Mesendoderm (in vitro differentiated cells): ENCODE data around the gene UACA.
A peak's percentile ranks its signal among the peaks of the same experiment; 100 is the strongest.

Experiments used
- DNase-seq: peaks from one replicate; pipeline ENCODE4 v3.0.0; 2013
- H2AK5ac ChIP-seq: 2 replicates; pipeline ENCODE4 v1.6.1; 2013; ENCODE audit warnings: low read length, inconsistent platforms
- H2BK120ac ChIP-seq: 2 replicates; pipeline ENCODE4 v1.6.1; 2013; ENCODE audit warnings: low read depth, mild to moderate bottlenecking, low read length, moderate library complexity, mixed read lengths
- H2BK15ac ChIP-seq: replicated peaks from 2 replicates; pipeline ENCODE4 v1.6.1; 2013; ENCODE audit warnings: low read depth, mild to moderate bottlenecking, moderate library complexity
- H2BK5ac ChIP-seq: 2 replicates; pipeline ENCODE4 v1.6.1; 2013; ENCODE audit warnings: low read length, inconsistent platforms
- H3K18ac ChIP-seq: 2 replicates; pipeline ENCODE4 v1.6.1; 2013; ENCODE audit warnings: mild to moderate bottlenecking, low read length, mixed read lengths
- H3K23ac ChIP-seq: one replicate; pipeline ENCODE4 v1.6.1; 2013; ENCODE audit warnings: low read length
- H3K27ac ChIP-seq: 2 replicates; pipeline ENCODE4 v1.5.1; 2013; ENCODE audit warnings: low read depth, mild to moderate bottlenecking, inconsistent platforms, low read length, moderate library complexity
- H3K27me3 ChIP-seq: 2 replicates; pipeline ENCODE4 v1.6.1; 2013; ENCODE audit warnings: low read length, control low read depth, mild to moderate bottlenecking, inconsistent platforms; ENCODE audit not compliant: insufficient read depth, poor library complexity
- H3K36me3 ChIP-seq: 2 replicates; pipeline ENCODE4 v1.6.1; 2013; ENCODE audit warnings: low read length, inconsistent platforms; ENCODE audit not compliant: control insufficient read depth, insufficient read depth
- H3K4ac ChIP-seq: one replicate; pipeline ENCODE4 v1.6.1; 2013; ENCODE audit warnings: low read depth, mild to moderate bottlenecking, low read length, moderate library complexity
- H3K4me1 ChIP-seq: 2 replicates; pipeline ENCODE4 v1.6.1; 2013; ENCODE audit warnings: low read depth, low read length, inconsistent platforms; ENCODE audit not compliant: control insufficient read depth
- H3K4me2 ChIP-seq: 2 replicates; pipeline ENCODE4 v1.6.1; 2013; ENCODE audit warnings: low read length
- H3K4me3 ChIP-seq: 2 replicates; pipeline ENCODE4 v1.5.1; 2013; ENCODE audit warnings: mild to moderate bottlenecking, low read length
- H3K56ac ChIP-seq: one replicate; pipeline ENCODE4 v1.6.1; 2013; ENCODE audit warnings: low read length
- H3K79me1 ChIP-seq: 2 replicates; pipeline ENCODE4 v1.6.1; 2013; ENCODE audit warnings: low read length, inconsistent platforms
- H3K79me2 ChIP-seq: 2 replicates; pipeline ENCODE4 v1.6.1; 2013; ENCODE audit warnings: mild to moderate bottlenecking, low read length; ENCODE audit not compliant: control insufficient read depth, insufficient read depth
- H3K9ac ChIP-seq: 2 replicates; pipeline ENCODE4 v1.6.1; 2013; ENCODE audit warnings: low read length, inconsistent platforms
- H4K5ac ChIP-seq: one replicate; pipeline ENCODE4 v1.6.1; 2013; ENCODE audit warnings: low read length
- H4K8ac ChIP-seq: one replicate; pipeline ENCODE4 v1.6.1; 2013; ENCODE audit warnings: low read depth, mild to moderate bottlenecking, control low read depth, low read length, moderate library complexity
- WGBS: extraction: QIAGEN DNeasy Blood & Tissue Kit; methylation state at CpG from one replicate; pipeline ENCODE4 v1.1.7; 2013; ENCODE audit warnings: low lambda C conversion rate, missing lambda C conversion rate; ENCODE audit not compliant: insufficient coverage; ENCODE audit errors: extremely low coverage; 5-methylcytosine and 5-hydroxymethylcytosine counted together

The UACA gene

DNA sequence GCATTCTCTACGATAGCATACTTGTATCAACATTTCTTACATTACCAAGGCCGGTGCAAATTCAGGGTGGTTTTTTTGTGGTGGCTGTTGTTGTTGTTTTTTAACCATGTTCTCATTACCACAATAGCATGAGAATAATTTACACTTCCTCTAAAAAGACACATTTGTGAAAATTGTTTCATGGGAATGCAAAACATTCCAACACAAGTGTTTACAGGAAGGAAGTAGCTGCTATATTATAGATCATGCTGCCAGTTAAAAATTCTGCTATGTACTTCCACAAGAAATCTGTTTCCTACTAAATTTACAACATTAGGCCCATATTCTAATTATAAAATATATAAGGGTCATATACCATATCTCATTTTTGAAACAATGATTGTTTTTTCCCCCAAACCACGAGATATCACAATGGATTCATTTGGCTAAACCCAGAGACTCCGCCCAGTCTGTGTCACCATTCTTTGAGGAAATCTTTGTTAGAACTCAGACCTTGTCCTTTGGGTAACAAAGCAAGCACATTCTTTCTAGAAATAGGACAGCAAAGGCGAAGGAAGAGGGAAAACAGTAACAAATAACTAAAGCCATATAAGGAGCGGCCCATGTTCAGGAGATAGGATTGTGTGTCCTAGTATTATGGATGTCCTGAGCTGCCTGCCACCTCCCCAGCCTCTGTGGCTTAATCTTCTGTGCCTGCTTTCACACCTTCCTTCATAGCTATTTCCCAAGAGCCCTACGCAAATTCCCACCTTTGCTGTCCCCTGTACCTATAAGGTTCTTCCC lies 60.1 kb downstream of the UACA start:
- peak overlapping the region; percentile 85 for H3K18ac ChIP-seq

DNA sequence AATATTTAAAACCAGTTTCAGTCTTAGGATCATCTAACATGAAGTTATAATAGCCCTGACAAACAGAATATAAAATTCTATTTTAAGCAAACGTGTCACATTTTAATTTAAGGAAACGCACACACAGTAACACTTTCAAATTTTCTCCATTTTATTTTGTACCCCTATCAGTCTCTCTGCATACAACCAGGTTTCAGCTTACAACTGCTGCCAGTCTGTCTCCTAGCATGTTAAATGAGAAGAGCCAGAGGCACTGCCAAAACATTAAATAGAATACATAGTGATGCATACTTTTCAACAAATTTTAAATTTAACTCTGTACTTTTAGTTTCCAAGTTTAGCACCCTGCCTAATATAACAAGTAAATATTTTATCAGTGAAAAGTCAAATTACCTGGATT lies 60.8 kb downstream of the UACA start:
- peaks cover 4% of the 10 kb centered on the region for H3K79me2 ChIP-seq
- no peak overlapping the region for H3K9ac ChIP-seq
- no peak overlapping the region for H3K27ac ChIP-seq
- no peak overlapping the region for H3K4me2 ChIP-seq
- no peak overlapping the region for H3K23ac ChIP-seq
- no peak for DNase-seq
- no peak overlapping the region for H4K5ac ChIP-seq
- no peak overlapping the region for H2AK5ac ChIP-seq
- H3K18ac ChIP-seq: no peak overlapping the region
- peaks cover 21% of the 10 kb centered on the region for H3K4me1 ChIP-seq
- H2BK5ac ChIP-seq: no peak overlapping the region
- H2BK120ac ChIP-seq: no peak overlapping the region
- no peak overlapping the region for H4K8ac ChIP-seq
- no peak overlapping the region for H2BK15ac ChIP-seq
- H3K56ac ChIP-seq: no peak overlapping the region
- H3K27me3 ChIP-seq: no peaks in the 10 kb centered on the region
- H3K4me3 ChIP-seq: no peak overlapping the region
- H3K4ac ChIP-seq: no peak overlapping the region
- 100% methylated on average over 2 of the region's 2 CpGs for WGBS
- no peaks in the 10 kb centered on the region for H3K36me3 ChIP-seq
- H3K79me1 ChIP-seq: peaks cover 2% of the 10 kb centered on the region

More for the DNA sequence above, 60.1 kb downstream of the UACA start:
- Histone ChIP-seq H3K79me2 (peaks cover 4% of the 10 kb centered on the region), H2BK15ac (peak overlapping the region; percentile 57), H3K27me3 (no peaks in the 10 kb centered on the region), H2BK5ac (peak overlapping the region; percentile 79), H3K9ac (peak overlapping the region; percentile 9), H3K4ac (no peak overlapping the region), H4K8ac (no peak overlapping the region), H2BK120ac (peak overlapping the region; percentile 45), H3K4me2 (no peak overlapping the region), H3K56ac (peak overlapping the region; percentile 37), H3K79me1 (peaks cover 2% of the 10 kb centered on the region), H4K5ac (peak overlapping the region; percentile 27), H3K27ac (peak overlapping the region; percentile 61), H2AK5ac (no peak overlapping the region), H3K23ac (no peak overlapping the region), H3K36me3 (no peaks in the 10 kb centered on the region), H3K4me3 (no peak overlapping the region), H3K4me1 (peaks cover 21% of the 10 kb centered on the region)
- DNase-seq: peak; percentile 85
- WGBS: no CpG with 5 or more reads among the region's 7 CpGs

DNA sequence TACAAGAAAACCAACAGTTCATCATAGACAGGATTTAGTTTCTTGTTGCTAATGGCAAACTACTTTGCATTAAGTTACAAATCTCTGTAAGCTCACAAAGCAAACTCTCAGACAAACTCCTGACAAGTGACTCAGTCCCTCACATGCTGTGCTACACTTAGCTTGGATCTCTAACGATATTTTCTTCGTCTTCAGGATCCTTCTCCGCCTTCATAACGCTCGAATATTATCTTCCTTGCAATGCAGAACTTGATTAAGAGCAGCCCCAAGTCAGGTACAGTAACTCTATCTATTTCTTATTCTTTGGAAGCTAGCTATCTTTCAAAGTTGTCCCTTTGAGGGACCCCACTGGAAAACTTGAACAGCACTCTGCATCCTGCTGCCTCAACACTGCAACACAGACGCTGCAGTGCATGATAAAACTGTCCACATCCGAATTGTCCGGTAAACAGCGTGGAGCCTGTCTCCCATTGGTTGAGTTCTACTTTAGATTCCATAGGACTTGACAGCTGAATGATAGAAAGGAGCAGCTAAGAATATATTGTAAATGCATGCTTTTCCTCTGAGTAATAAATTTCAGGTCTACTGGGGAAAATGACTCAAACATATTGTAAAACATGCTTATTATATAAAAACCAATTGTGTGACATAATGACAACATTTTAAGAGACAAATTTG lies 61.3 kb downstream of the UACA start:
- peaks cover 21% of the 10 kb centered on the region for H3K4me1 ChIP-seq
- peaks cover 4% of the 10 kb centered on the region for H3K79me2 ChIP-seq
- H4K5ac ChIP-seq: no peak overlapping the region
- H3K9ac ChIP-seq: peak overlapping the region; percentile 24
- no CpG with 5 or more reads among the region's 9 CpGs for WGBS
- no peak overlapping the region for H2AK5ac ChIP-seq
- peak overlapping the region; percentile 19 for H3K18ac ChIP-seq
- H2BK5ac ChIP-seq: peak overlapping the region; percentile 47
- H3K27ac ChIP-seq: peak overlapping the region; percentile 38
- no peak overlapping the region for H3K23ac ChIP-seq
- no peak overlapping the region for H2BK15ac ChIP-seq
- H4K8ac ChIP-seq: no peak overlapping the region
- peak; percentile 57 for DNase-seq
- H2BK120ac ChIP-seq: no peak overlapping the region
- no peak overlapping the region for H3K4ac ChIP-seq
- H3K79me1 ChIP-seq: peaks cover 2% of the 10 kb centered on the region
- H3K4me3 ChIP-seq: no peak overlapping the region
- peak overlapping the region; percentile 45 for H3K56ac ChIP-seq
- peak overlapping the region; percentile 23 for H3K4me2 ChIP-seq
- H3K36me3 ChIP-seq: no peaks in the 10 kb centered on the region
- no peaks in the 10 kb centered on the region for H3K27me3 ChIP-seq

DNA sequence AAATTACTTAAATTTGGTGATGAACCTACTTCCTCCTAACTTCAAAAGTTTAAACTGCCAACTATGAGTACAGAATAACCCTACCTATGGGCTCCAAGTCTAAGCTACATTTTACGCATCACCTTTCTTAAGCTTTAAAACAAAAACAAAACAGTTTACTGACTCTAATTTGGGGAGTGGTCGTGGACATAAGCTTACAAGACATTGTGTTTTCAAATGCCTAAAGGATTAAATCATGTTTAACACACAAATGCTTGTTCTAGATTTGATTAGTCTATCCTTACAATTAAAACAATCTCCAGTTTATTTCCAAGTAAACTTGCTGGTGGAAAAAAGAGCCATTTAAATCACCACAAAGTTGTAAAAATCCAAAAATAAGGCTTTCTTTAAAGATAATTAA lies 62.2 kb downstream of the UACA start:
- Histone ChIP-seq H3K27me3 (no peaks in the 10 kb centered on the region), H3K36me3 (no peaks in the 10 kb centered on the region), H3K4me2 (no peak overlapping the region), H3K56ac (no peak overlapping the region), H4K8ac (no peak overlapping the region), H3K9ac (no peak overlapping the region), H3K79me2 (peaks cover 2% of the 10 kb centered on the region), H3K23ac (no peak overlapping the region), H2BK120ac (no peak overlapping the region), H3K27ac (no peak overlapping the region), H2BK5ac (no peak overlapping the region), H2BK15ac (no peak overlapping the region), H3K18ac (no peak overlapping the region), H3K4me3 (no peak overlapping the region), H3K4me1 (peaks cover 21% of the 10 kb centered on the region), H3K79me1 (peaks cover 2% of the 10 kb centered on the region), H2AK5ac (no peak overlapping the region), H4K5ac (no peak overlapping the region), H3K4ac (no peak overlapping the region)
- DNase-seq: no peak
- WGBS: no CpG with 5 or more reads among the region's 2 CpGs

DNA sequence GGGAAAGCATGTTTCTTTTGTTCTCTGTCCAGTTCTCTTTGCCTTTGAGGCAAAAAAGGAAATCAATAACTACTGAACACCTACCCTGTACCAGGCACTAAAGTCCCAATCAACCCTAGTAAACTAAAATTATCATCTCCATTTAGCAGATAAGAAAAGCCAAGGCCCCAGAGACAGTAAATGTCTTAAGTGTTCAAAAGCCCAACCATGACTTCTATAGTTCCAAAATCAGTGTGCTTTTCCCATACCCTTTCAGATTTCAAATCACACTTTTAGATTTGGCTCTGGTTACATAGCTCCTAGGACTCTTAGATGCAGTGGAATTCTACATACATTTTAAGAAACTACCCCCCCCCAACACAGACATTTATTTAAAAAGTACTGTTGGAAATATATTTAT lies 63.5 kb downstream of the UACA start:
- Histone ChIP-seq H4K8ac (no peak overlapping the region), H2AK5ac (no peak overlapping the region), H3K23ac (no peak overlapping the region), H3K79me2 (peaks cover 2% of the 10 kb centered on the region), H3K36me3 (no peaks in the 10 kb centered on the region), H2BK5ac (no peak overlapping the region), H3K4me3 (no peak overlapping the region), H3K27ac (no peak overlapping the region), H3K56ac (no peak overlapping the region), H3K4me2 (no peak overlapping the region), H4K5ac (no peak overlapping the region), H3K4ac (no peak overlapping the region), H3K79me1 (peaks cover 2% of the 10 kb centered on the region), H3K9ac (no peak overlapping the region), H3K27me3 (no peaks in the 10 kb centered on the region), H3K4me1 (peaks cover 21% of the 10 kb centered on the region), H2BK15ac (no peak overlapping the region), H2BK120ac (no peak overlapping the region), H3K18ac (no peak overlapping the region)
- DNase-seq: no peak
